ENCODE results near the gene CHCHD10.
A peak's percentile ranks its signal among the peaks of the same experiment; 100 is the strongest.

CHCHD10 gene

DNA sequence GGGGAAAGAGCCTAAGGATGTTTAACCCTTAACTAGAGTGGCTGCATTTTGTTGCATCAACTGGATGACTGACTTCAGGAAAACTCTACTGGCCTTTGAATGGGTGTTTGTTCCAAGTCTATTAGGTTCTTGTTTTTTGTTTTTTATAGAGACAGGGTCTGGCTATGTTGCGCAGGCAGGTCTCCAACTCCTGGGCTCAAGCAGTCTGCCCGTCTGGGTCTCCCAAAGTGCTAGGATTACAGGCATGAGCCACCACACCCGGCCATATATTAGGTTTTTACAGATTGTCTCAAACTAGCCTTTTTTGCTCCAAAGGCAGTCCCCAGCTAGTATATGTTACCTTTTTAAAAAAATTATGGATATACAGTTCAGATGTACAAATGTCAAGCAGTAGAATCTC lies 20.1 kb upstream of the CHCHD10 start:
- no peak for DNase-seq (ENCODE audit: low spot score)

DNA sequence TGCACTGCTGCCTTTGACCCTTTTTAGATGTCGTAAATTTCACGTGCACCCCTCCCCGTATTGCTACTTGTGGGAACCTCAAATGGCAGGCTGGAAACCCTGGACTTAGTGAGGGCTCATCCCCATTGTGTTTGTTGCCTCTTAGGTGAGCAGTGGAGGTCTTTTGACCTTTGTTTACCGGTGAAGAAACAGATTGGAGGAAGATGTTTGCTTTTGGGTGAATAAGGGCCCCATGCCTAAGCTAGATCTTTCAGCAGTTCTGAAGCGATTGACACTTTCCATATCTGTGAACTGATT lies 19.8 kb upstream of the CHCHD10 start:
- no peak for DNase-seq (ENCODE audit: low spot score)

DNA sequence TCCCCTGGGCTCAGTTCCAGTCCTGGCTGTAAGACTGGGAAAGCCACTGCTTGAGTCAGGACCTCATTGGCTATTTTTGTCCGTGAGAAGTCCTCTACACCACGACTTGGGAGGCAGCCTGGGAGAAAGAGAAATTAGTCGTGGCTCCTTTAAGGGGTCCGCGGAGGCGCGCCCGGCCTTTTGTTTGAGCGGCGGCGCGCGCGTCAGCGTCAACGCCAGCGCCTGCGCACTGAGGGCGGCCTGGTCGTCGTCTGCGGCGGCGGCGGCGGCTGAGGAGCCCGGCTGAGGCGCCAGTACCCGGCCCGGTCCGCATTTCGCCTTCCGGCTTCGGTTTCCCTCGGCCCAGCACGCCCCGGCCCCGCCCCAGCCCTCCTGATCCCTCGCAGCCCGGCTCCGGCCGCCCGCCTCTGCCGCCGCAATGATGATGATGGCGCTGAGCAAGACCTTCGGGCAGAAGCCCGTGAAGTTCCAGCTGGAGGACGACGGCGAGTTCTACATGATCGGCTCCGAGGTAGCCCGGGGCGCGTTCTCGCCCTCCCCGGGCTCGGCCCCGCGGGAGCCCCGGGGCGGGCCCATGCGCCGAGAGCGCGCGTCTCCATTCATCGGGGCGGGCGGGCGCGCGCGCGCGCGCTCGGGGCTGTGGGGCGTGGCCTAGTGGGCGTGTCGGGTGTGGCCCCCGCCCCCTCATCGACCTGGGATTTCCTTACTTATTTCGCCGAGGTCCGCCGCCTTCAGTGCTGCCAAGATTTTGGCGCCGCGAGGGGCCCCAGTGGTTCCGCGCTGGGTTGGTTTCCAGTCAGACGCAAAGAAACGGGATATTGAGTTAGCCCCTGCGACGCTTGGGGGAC lies 19.2 kb upstream of the CHCHD10 start, which contains the start of gene SMARCB1:
SMARCB1 (plus strand) TSS at position 215 of the 848 bp plus-strand sequence; CDS start at position 419, 204 bp downstream.
- DNase-seq (ENCODE audit: low spot score) = peak; percentile 89

DNA sequence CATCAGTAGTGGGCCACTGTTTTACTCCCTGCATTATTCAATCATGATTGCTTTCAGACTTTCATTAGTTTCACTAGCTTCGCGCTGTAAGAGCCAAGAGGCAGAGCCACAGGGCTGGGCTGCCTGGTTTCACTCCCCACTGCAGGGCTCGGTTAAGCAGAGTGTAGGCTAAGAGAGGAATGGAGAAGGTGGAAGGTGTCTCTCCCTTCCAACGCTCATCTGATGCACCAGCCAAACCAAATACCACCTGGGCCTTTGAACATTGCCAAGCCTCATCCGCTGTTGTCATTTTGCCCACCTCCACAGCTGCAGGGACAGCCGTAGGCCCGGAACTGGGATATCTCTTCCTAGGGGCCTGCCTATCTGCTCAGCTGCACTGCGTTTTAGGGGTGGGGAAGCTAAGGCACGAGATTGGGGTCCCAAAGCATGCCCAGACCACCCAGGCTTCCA lies 18.5 kb upstream of the CHCHD10 start:
- DNase-seq (ENCODE audit: low spot score) = no peak

DNA sequence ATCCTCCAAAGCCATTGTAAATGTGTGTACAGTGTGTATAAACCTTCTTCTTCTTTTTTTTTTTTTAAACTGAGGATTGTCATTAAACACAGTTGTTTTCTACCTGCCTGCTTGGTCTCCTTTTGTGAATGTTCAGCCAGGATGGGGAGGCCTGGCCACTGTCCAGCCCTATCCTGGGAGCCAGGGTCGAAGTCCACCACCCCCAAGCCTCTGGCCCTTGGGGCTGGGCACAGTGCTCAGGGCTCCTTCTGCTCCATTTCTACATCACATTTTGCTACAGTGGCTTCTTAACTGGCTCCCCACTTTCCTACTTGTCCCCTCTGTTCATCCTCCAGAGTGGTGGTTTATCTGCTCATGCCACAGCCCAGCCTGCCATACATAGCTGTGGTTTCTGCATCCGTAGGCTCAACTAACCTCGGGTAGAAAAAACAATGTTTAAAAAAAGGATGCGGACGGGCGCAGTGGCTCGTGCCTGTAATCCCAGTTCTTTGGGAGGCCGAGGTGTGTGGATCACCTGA lies 16.5 kb upstream of the CHCHD10 start:
- no peak for DNase-seq (ENCODE audit: low spot score)

DNA sequence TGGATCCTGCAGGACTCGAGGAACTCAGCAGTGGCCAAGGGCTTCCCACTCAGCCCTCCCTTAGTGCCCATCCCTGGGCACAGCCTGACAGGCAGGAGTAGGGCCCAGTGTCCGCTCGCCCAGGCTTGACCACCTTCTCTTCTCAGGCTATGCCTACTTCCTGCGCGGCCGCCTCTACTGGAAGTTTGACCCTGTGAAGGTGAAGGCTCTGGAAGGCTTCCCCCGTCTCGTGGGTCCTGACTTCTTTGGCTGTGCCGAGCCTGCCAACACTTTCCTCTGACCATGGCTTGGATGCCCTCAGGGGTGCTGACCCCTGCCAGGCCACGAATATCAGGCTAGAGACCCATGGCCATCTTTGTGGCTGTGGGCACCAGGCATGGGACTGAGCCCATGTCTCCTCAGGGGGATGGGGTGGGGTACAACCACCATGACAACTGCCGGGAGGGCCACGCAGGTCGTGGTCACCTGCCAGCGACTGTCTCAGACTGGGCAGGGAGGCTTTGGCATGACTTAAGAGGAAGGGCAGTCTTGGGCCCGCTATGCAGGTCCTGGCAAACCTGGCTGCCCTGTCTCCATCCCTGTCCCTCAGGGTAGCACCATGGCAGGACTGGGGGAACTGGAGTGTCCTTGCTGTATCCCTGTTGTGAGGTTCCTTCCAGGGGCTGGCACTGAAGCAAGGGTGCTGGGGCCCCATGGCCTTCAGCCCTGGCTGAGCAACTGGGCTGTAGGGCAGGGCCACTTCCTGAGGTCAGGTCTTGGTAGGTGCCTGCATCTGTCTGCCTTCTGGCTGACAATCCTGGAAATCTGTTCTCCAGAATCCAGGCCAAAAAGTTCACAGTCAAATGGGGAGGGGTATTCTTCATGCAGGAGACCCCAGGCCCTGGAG lies 15.7 kb upstream of the CHCHD10 start:
- DNase-seq (ENCODE audit: low spot score) = no peak

DNA sequence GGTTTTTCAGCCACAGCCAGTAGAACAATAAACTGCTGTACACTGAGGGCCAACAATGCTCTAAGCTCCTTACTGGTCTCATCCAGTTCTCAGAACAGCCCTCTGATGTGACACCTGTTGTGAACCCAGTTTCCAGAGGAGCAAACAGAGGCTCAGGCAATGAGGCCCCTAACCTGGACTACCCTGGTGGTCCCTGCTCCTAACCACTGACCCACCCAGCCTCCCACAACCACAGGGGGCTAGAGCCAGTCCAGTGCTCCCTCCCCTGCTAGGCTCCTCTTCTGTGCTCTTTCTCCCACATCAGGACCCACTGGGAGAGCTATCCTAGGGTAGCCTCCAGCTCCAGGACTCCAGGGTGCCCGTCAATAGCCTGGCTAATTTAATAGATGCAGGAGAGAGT lies 14.9 kb upstream of the CHCHD10 start:
- DNase-seq (ENCODE audit: low spot score) = no peak

DNA sequence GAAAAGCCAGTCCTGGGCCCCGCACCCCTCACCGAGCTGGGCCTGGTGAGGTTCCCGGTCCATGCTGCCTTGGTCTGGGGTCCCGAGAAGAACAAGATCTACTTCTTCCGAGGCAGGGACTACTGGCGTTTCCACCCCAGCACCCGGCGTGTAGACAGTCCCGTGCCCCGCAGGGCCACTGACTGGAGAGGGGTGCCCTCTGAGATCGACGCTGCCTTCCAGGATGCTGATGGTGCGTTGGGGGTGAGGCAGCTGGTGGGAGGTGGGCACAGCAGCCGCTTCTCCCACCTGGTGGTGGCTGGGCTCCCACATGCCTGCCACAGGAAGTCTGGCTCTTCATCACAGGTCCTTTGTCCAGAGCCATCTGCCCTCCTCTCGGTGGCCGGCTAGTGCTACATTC lies 14.5 kb upstream of the CHCHD10 start:
- DNase-seq (ENCODE audit: low spot score) = no peak

DNA sequence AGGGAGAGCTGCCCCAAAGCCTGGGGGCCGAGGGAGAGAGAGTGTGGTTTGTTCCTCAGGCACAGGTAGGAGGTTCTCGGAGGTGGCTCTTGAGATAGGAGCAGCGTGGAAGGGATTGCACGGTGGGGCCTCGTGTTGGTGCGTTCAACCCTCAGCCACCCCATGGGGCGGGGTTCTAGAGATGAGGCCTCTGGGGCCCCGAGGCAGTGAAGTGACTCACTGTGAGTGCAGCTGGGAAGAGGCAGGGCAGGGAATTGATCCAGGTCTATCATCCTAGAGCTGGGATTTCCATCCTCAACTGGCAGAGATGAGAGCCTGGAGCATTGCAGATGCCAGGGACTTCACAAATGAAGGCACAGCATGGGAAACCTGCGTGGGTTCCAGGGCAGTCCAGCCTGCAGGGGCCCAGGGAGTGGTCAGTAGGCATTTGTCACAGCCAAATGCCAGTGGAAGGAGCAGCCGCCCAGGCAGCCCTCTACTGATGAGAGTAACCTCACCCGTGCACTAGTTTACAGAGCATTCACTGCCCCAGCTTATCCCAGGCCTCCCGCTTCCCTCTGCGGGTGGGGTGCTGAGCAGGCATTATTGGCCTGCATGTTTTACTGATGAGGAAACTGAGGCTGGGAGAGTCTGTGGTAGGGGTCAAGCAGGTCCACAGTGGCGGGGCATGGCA lies 13.9 kb upstream of the CHCHD10 start:
- DNase-seq (ENCODE audit: low spot score) = no peak

DNA sequence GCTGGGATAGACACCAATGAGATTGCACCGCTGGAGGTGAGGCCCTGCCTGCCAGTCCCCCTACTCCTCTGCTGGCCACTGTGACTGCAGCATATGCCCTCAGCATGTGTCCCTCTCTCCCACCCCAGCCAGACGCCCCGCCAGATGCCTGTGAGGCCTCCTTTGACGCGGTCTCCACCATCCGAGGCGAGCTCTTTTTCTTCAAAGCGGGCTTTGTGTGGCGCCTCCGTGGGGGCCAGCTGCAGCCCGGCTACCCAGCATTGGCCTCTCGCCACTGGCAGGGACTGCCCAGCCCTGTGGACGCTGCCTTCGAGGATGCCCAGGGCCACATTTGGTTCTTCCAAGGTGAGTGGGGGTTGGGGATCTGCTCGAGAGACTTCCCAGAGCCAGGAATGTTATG lies 13.3 kb upstream of the CHCHD10 start:
- peak; percentile 53 for DNase-seq (ENCODE audit: low spot score)

DNA sequence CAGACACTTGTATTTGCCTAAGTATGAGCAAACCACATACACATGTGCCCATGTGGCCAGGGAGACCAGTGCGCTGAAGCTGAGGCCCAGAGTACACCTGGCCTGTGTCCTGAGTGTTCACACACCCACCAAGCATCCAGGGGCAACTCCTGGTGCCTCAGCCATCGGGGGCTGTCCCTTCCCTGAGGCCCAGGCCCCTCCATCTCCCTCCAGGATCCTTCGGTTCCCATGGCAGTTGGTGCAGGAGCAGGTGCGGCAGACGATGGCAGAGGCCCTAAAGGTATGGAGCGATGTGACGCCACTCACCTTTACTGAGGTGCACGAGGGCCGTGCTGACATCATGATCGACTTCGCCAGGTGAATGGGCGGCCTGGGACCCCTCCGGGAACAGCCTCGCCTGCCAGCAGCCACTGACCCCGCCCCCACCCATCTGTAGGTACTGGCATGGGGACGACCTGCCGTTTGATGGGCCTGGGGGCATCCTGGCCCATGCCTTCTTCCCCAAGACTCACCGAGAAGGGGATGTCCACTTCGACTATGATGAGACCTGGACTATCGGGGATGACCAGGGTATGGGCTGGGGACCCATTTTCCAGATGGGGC lies 12.5 kb upstream of the CHCHD10 start:
- DNase-seq (ENCODE audit: low spot score) = no peak

DNA sequence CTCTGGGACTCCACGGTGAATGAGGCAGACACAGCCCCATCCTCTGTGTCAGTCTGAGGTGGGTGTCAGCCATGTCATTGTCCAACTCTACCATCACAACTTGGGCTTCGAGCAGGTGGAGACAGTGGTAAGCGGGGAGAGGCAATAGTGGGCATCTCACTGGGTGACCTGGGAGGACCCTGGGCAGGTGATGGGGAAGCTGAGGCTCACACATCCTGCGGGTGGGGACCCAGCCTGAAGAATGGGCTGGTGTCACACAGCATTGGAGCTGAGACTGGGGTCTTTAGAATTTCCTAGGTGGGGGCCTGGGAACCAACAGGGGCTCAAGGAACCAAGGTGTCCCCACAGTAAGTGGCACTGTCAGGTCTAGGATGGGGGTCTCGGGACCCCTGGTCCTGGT lies 12.0 kb upstream of the CHCHD10 start:
- no peak for DNase-seq (ENCODE audit: low spot score)

DNA sequence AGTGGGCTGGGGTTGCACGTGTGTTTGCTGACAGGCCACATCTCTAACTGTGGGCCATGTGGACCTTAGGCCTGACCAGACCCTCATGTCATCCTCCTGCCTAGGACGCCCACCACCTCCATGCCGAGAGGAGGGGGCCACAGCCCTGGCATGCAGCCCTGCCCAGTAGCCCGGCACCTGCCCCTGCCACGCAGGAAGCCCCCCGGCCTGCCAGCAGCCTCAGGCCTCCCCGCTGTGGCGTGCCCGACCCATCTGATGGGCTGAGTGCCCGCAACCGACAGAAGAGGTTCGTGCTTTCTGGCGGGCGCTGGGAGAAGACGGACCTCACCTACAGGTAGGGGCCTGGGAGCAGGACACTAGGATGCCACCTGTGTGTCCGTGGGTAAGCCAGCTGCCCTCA lies 11.3 kb upstream of the CHCHD10 start:
- DNase-seq (ENCODE audit: low spot score) = no peak

DNA sequence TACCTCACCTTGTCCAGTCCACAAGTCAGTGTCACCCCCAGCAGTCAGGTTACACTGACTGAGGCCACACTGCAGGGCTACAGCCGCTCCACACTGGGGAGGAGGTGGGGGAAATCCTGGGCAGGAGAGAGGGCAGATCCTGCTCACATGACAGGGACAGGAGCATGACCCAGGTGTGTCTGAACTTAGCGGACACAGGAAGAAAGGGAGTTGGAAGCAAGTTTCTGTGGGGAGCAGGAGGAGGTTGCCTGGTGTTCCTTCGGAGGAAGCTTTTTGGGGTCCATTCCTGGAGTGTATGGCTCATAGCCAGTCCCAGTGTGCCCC lies 10.8 kb upstream of the CHCHD10 start:
- no peak for DNase-seq (ENCODE audit: low spot score)

DNA sequence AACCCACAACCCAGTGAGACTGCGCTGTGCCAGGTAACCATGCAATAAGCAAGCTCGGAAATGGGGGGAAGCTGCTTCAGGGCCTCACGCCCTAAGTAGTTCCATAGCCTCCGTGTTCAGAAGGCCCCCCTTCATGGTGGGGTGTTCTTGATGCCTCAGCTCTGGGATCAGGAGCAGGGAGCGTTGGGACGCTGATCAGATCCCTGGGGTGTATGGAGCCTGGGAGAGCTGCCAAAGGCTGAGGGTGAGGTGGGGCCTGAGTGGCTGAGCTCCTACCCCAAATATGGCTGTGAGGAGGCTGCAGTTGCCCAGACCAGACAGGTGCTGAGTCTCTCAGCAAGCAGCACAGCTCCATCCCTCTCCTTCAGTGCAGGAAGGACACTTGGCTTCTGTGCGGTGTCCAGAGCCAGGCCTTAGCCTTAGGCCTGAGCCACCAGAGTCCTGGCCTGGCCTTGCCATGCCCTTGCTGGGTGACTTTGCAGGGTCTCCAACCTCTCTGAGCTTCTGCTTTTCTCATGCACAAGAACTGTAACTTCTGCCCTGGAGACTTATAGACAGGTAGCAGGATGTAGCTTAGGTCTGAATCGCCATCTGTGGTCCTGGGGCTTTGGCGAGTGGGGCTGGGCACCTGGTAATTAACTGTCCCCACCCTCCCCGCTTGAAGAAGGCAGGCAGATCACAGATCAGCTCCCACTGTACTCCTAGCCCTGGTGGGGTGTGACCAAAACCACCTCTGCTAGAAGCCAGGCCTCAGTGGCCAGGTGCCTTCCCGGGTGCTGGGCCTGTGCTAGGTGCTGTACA lies 10.2 kb upstream of the CHCHD10 start:
- no peak for DNase-seq (ENCODE audit: low spot score)

DNA sequence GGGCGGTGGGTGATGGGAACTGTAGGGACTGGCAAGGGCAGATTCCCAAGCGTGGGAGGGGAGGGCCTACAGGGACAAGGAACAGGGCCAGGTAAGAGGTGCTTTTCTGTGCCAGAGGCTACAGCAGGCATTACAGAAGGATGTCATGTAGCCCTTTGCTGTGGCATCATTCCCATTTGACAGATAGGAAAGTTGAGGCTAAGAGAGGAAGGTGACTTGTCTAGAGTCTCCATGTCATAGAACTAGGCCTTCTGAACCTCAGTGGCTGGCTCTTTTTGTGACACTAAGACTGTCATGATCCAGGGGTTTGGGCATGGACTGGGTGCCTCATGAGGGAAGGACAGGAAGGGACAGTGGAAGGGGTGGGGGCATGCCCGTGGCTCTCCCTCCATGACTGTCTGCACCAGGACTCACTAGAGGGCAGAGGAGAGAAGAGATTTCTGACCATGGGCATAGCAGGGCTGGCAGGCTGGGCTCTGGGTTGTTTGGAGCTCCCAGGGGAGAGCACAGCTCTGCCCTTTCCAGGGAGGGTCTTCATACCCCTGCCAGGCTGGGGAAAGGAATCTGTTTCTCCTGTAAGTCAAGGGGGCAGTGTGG lies 8.1 kb upstream of the CHCHD10 start:
- no peak for DNase-seq (ENCODE audit: low spot score)

DNA sequence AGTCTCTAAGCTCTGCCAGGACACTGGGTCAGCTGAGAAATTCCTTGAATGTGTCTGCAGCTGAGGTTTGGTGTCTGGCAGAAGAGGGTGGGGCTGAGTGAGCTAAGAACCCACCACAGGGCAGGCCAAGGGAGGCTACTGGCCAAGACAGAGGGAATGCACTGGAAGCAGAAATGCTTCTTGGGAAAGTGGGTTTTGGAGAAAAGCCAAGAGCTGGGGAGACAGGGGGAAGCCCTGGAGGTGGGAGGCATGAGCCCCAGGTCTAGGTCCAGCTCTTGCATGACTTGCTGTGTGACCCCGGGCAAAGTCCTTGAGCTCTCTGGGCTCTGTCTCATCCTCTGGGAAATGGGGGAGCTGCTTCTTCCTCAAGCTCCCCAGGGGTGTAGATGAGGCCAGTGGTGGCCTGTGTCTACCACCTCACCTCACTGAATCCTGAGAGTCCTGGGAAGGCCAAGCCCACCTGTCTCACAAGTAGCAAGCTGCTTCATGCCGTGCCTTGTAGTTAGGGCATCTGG lies 7.2 kb upstream of the CHCHD10 start:
- no peak for DNase-seq (ENCODE audit: low spot score)

DNA sequence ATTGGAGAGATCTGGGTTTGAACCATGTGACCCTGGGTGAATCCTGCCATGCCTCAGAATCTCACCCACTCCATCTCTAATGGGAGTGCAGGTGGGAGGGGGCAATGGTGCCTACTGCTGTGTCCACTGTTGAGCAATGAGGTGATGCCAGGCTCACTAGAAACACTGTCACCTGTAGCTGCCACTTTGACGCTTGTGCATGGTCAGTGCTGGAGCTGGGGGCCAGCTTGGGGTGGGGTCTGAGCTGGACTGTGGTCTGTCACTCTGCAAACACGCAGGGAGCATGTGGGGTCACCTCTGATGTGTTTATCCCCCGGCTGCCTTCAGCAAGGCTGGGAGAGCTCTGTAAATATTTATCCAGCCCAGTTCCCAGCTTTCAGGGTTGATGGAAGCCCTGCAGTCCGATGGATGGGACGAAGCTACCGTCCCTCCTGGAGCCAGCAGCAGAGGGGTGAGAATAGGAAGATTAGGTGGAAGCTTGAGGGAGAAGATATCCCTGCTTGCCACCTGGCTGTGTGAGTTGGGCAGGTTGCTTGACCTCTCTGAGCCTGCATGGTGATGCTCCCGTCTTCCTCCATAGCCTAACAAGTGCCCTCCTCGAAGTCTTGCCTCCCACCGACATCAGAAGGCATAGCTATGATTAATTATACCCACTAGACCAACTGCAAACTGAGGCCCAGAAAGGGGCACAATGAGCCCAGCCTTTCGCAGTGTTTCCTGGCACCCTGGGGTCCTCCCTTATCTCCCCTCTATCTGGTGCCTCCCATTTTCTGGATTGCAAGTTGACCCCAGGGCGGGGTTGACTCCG lies 6.5 kb upstream of the CHCHD10 start:
- no peak for DNase-seq (ENCODE audit: low spot score)

DNA sequence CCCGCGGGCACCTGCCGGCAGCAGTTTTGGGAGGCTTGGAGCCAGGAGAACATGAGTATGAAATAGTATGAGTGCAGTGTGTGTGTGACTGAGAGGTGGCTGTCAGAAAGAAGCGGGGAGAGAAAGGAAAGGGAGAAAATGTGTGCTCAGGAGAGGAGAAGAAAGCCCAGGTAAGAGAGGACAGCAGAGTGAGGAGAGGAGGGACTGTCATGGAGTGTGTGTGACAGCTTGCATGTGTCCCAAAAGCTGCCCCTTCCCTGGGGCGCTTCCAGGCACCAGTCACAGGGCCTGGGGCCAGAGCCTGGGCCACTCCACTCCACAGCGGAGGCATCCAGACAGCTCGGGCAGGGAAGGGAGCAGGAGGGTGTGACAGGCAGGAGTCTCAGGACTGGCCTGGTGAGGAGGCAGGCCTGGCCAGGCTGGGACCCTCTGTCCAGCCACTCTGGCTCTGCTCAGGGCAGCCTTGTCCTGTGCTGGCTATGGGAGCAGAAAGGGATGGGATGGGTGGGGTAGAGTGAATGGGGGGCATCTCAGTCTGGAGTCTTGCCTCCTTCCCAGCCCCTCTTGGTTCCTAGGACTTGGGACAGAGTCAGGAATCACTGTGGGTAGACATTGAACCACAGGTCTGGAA lies 5.8 kb upstream of the CHCHD10 start:
- no peak for DNase-seq (ENCODE audit: low spot score)
